ENCODE data around the gene SLC7A9. TPM values are rescaled to one million over a fixed set of nuclear protein-coding genes. Genes with fewer than 3 reads are reported as not detected.

SLC7A9 gene
- total RNA-seq, 1 experiment from 2014 or later = 0.11 TPM

DNA sequence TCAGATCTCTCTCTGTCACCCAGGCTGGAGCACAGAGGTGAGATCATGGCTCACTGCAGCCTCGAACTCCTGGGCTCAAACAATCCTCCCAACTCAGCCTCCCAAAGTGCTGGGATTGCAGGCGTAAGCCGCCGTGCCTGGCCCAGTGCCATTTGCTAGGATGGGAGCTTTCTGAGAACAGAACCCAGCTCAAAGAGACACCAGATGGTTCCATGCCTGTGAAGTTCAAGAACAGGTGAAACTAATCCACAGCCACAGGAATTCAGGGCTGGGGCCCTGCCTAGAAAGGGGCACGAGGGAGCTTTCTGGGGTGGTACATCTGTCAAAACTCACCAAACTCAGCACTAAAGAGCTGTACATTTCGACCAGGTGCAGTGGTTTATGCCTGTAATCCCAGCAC, 4.2 kb downstream of the SLC7A9 start:
- H3K27me3 Mint-ChIP-seq (ENCODE audit: low read depth) = no peaks in the 10 kb centered on the region
- DNase-seq (ENCODE audit: low spot score) = no peak
- CTCF ChIA-PET = interaction anchor here (1.8 kb wide), 1 partner anchor 319 kb away, joined by 5 read pairs; no protein-coding TSS in a partner anchor
- H3K4me3 Mint-ChIP-seq = no peak overlapping the region
- H3K9me3 Mint-ChIP-seq = no peaks in the 10 kb centered on the region
- TF ChIP-seq, protein P1, sequence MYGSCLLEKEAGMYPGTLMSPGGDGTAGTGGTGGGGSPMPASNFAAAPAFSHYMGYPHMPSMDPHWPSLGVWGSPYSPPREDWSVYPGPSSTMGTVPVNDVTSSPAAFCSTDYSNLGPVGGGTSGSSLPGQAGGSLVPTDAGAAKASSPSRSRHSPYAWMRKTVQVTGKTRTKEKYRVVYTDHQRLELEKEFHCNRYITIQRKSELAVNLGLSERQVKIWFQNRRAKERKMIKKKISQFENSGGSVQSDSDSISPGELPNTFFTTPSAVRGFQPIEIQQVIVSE (CRISPR knock-in tag; IDR thresholded peaks at IDR 0.05; ENCODE audit: borderline replicate concordance) = no peak
- TF ChIP-seq MXD4 (CRISPR knock-in tag; IDR thresholded peaks at IDR 0.05; ENCODE audit: borderline replicate concordance) (no peak), FOXP1 (CRISPR knock-in tag; IDR thresholded peaks at IDR 0.05; ENCODE audit: borderline replicate concordance) (no peak), ESRRA (CRISPR knock-in tag; IDR thresholded peaks at IDR 0.05; ENCODE audit: borderline replicate concordance) (no peak), KAT7 (CRISPR knock-in tag; IDR thresholded peaks at IDR 0.05; ENCODE audit: borderline replicate concordance) (no peak), FOXJ3 (CRISPR knock-in tag; IDR thresholded peaks at IDR 0.05; ENCODE audit: borderline replicate concordance) (no peak), MYBL2 (CRISPR knock-in tag; IDR thresholded peaks at IDR 0.05) (no peak), ZBTB21 (CRISPR knock-in tag; IDR thresholded peaks at IDR 0.05; ENCODE audit: borderline replicate concordance) (no peak), EMX1 (CRISPR knock-in tag; IDR thresholded peaks at IDR 0.05) (no peak), GTF2I (CRISPR knock-in tag; conservative IDR thresholded peaks at IDR 0.05) (no peak), NFYB (CRISPR knock-in tag; conservative IDR thresholded peaks at IDR 0.05; ENCODE audit: low read depth) (no peak), SMAD3 (CRISPR knock-in tag; IDR thresholded peaks at IDR 0.05; ENCODE audit: borderline replicate concordance) (no peak), TEAD1 (CRISPR knock-in tag; IDR thresholded peaks at IDR 0.05) (no peak)
- TF ChIP-seq, protein P2, sequence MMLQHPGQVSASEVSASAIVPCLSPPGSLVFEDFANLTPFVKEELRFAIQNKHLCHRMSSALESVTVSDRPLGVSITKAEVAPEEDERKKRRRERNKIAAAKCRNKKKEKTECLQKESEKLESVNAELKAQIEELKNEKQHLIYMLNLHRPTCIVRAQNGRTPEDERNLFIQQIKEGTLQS (CRISPR knock-in tag; conservative IDR thresholded peaks at IDR 0.05) = no peak
- TF ChIP-seq, protein P3, sequence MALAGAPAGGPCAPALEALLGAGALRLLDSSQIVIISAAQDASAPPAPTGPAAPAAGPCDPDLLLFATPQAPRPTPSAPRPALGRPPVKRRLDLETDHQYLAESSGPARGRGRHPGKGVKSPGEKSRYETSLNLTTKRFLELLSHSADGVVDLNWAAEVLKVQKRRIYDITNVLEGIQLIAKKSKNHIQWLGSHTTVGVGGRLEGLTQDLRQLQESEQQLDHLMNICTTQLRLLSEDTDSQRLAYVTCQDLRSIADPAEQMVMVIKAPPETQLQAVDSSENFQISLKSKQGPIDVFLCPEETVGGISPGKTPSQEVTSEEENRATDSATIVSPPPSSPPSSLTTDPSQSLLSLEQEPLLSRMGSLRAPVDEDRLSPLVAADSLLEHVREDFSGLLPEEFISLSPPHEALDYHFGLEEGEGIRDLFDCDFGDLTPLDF (CRISPR knock-in tag; IDR thresholded peaks at IDR 0.05) = no peak
- TF ChIP-seq, protein P4, sequence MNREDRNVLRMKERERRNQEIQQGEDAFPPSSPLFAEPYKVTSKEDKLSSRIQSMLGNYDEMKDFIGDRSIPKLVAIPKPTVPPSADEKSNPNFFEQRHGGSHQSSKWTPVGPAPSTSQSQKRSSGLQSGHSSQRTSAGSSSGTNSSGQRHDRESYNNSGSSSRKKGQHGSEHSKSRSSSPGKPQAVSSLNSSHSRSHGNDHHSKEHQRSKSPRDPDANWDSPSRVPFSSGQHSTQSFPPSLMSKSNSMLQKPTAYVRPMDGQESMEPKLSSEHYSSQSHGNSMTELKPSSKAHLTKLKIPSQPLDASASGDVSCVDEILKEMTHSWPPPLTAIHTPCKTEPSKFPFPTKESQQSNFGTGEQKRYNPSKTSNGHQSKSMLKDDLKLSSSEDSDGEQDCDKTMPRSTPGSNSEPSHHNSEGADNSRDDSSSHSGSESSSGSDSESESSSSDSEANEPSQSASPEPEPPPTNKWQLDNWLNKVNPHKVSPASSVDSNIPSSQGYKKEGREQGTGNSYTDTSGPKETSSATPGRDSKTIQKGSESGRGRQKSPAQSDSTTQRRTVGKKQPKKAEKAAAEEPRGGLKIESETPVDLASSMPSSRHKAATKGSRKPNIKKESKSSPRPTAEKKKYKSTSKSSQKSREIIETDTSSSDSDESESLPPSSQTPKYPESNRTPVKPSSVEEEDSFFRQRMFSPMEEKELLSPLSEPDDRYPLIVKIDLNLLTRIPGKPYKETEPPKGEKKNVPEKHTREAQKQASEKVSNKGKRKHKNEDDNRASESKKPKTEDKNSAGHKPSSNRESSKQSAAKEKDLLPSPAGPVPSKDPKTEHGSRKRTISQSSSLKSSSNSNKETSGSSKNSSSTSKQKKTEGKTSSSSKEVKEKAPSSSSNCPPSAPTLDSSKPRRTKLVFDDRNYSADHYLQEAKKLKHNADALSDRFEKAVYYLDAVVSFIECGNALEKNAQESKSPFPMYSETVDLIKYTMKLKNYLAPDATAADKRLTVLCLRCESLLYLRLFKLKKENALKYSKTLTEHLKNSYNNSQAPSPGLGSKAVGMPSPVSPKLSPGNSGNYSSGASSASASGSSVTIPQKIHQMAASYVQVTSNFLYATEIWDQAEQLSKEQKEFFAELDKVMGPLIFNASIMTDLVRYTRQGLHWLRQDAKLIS (CRISPR knock-in tag; IDR thresholded peaks at IDR 0.05; ENCODE audit: borderline replicate concordance) = no peak
- TF ChIP-seq, protein P5, sequence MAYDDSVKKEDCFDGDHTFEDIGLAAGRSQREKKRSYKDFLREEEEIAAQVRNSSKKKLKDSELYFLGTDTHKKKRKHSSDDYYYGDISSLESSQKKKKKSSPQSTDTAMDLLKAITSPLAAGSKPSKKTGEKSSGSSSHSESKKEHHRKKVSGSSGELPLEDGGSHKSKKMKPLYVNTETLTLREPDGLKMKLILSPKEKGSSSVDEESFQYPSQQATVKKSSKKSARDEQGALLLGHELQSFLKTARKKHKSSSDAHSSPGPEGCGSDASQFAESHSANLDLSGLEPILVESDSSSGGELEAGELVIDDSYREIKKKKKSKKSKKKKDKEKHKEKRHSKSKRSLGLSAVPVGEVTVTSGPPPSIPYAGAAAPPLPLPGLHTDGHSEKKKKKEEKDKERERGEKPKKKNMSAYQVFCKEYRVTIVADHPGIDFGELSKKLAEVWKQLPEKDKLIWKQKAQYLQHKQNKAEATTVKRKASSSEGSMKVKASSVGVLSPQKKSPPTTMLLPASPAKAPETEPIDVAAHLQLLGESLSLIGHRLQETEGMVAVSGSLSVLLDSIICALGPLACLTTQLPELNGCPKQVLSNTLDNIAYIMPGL (CRISPR knock-in tag; IDR thresholded peaks at IDR 0.05) = no peak
- TF ChIP-seq, protein P6, sequence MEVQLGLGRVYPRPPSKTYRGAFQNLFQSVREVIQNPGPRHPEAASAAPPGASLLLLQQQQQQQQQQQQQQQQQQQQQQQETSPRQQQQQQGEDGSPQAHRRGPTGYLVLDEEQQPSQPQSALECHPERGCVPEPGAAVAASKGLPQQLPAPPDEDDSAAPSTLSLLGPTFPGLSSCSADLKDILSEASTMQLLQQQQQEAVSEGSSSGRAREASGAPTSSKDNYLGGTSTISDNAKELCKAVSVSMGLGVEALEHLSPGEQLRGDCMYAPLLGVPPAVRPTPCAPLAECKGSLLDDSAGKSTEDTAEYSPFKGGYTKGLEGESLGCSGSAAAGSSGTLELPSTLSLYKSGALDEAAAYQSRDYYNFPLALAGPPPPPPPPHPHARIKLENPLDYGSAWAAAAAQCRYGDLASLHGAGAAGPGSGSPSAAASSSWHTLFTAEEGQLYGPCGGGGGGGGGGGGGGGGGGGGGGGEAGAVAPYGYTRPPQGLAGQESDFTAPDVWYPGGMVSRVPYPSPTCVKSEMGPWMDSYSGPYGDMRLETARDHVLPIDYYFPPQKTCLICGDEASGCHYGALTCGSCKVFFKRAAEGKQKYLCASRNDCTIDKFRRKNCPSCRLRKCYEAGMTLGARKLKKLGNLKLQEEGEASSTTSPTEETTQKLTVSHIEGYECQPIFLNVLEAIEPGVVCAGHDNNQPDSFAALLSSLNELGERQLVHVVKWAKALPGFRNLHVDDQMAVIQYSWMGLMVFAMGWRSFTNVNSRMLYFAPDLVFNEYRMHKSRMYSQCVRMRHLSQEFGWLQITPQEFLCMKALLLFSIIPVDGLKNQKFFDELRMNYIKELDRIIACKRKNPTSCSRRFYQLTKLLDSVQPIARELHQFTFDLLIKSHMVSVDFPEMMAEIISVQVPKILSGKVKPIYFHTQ (CRISPR knock-in tag; IDR thresholded peaks at IDR 0.05) = no peak
- no peak for ATAC-seq
- no peaks in the 10 kb centered on the region for H3K36me3 Mint-ChIP-seq
- H3K27ac Mint-ChIP-seq = no peak overlapping the region
- 0 out of 2 replicates have a peak, but pooled peaks cover 9% of the 10 kb centered on the region for H3K4me1 Mint-ChIP-seq
- POLR2A ChIA-PET = no interaction called here

Data from WTC11 (cell line).